ENCODE results near the gene RAPGEF1. TPM values are rescaled to one million over a fixed set of nuclear protein-coding genes. Genes with fewer than 3 reads are reported as not detected.

RAPGEF1 gene
- total RNA-seq, 1 donor = 33.7 TPM

DNA sequence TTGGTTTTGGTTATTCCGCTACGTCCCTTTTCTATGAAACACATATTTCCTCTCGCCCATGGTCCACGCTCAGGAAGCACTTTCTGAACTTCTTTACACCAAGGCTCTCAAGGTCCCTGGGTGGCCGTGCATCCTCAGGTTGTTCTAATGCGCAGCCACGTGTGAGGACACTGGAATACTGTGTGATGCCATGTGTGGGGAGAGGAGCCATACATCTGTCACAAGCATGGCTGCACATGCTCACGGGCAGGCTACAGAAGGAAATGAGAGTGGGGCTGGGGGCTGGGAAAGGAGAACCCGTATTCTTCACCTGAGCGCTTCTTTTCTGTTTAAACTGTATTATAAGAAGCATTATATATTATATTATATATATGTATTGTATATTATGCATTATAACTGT, 157.8 kb downstream of the RAPGEF1 start:
- DNase-seq (ENCODE audit: low read depth) = no peak
- no peak overlapping the region for H3K4me3 ChIP-seq (ENCODE audit: low read depth, low read length)
- TF ChIP-seq, protein P1, sequence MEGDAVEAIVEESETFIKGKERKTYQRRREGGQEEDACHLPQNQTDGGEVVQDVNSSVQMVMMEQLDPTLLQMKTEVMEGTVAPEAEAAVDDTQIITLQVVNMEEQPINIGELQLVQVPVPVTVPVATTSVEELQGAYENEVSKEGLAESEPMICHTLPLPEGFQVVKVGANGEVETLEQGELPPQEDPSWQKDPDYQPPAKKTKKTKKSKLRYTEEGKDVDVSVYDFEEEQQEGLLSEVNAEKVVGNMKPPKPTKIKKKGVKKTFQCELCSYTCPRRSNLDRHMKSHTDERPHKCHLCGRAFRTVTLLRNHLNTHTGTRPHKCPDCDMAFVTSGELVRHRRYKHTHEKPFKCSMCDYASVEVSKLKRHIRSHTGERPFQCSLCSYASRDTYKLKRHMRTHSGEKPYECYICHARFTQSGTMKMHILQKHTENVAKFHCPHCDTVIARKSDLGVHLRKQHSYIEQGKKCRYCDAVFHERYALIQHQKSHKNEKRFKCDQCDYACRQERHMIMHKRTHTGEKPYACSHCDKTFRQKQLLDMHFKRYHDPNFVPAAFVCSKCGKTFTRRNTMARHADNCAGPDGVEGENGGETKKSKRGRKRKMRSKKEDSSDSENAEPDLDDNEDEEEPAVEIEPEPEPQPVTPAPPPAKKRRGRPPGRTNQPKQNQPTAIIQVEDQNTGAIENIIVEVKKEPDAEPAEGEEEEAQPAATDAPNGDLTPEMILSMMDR (IDR thresholded peaks at IDR 0.05; ENCODE audit: insufficient read depth, low read length) = no peak

DNA sequence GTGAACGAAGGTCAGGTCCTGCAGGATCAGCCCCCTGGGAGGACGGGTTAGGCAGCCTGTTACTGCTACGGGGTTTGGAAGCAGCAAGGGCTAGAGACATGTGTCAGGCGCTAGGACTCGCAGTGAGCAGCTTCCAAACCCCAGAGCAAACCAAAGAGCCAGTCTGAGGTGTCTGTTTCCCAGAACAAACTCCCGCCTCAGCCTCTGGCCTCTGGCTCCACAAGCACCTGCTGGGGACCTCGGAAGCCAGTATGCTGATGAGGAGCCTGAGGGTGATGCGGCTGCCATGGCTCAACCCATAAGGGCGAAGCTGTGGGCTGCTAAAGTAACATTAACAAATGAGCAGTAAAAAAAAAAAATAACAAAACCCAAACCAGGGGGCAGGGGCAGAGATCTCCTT, 159.5 kb downstream of the RAPGEF1 start:
- DNase-seq (ENCODE audit: low read depth) = no peak
- no peak overlapping the region for H3K4me3 ChIP-seq (ENCODE audit: low read depth, low read length)
- TF ChIP-seq, protein P1 (IDR thresholded peaks at IDR 0.05; ENCODE audit: insufficient read depth, low read length) = no peak

DNA sequence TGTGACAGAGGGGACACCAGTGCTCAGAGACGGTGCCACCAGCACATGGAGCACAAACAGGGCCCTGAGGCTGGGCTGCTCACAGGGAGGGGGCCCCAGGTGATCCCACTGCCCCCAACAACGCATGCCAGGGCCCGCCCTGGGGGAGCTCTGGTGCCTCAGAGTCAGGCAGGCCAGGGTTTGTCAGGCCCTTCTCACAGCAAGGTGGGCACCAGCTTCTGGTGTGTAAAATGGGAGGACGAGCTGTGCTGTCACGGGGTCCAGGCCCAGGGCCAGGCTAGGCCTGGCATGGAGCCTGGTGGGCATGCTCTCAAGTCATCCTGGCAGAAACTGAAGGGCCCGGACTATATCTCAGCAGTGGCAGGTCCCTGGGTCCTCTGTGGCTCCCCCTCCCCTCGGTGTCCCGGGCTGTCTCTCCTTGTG, 160.1 kb downstream of the RAPGEF1 start:
- no peak for DNase-seq (ENCODE audit: low read depth)
- no peak overlapping the region for H3K4me3 ChIP-seq (ENCODE audit: low read depth, low read length)
- TF ChIP-seq, protein P1 (IDR thresholded peaks at IDR 0.05; ENCODE audit: insufficient read depth, low read length) = no peak

DNA sequence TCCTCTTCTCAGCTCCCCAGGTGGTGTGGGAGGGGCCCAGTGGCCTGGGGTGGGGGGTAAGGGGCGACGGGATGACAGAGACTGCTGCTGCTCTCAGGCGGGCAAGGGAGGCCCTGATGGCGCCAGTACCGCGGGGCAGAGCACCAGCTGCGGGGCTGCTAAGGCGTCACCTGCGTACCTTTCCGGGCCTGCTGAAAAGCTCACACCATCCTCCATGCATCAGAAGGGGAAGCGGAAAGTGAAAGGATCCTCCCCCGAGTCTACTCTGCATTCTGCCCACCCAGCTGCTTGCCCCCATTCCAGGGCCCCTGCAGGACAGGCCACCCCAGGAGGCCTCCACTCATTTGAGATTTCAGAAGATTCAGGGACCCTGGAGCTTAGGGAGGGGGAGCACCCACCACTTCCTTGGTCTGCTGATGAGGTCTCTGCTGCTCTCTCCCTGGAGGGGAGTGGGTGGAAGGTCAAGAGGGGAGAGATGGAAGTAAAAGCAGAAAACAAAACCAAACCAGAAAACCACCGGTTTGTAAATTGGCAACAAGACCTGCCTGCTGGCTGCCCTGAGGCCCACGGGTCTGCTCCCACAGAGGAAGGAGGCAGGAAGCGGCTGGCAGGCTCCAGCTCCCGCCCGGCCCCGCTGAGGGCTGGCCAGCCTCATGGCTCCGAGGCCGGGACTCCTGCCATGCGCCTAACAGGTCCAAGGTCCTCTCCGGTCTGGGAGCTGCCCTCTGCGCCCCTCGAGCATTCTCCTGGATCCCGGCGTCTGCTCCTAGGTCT, 161.0 kb downstream of the RAPGEF1 start:
- TF ChIP-seq, protein P1 (IDR thresholded peaks at IDR 0.05; ENCODE audit: insufficient read depth, low read length) = no peak
- DNase-seq (ENCODE audit: low read depth) = no peak

DNA sequence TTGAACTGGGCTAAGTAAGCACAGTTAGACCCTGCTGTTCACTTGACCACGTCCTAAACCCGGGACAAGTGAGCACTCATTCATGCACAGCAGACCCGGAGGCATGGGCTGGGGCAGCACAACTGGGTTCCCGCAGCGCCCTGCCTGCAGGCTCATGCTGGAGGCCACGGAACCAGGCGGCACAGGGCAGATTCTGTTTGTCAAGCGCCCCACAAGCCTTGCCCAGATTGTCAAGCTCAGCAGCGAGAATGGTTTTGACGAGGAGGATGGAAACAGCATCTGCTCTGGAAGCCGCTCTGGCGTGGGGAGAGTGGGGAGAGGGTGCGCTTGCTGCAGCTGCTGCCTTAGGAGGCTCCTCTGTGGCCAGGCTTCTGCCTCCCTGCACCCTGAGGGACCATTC, 161.9 kb downstream of the RAPGEF1 start:
- DNase-seq (ENCODE audit: low read depth) = no peak
- TF ChIP-seq, protein P1 (IDR thresholded peaks at IDR 0.05; ENCODE audit: insufficient read depth, low read length) = no peak
- no peak overlapping the region for H3K4me3 ChIP-seq (ENCODE audit: low read depth, low read length)

More for the DNA sequence above, 161.0 kb downstream of the RAPGEF1 start:
- H3K4me3 ChIP-seq (ENCODE audit: low read depth, low read length) = no peak overlapping the region

DNA sequence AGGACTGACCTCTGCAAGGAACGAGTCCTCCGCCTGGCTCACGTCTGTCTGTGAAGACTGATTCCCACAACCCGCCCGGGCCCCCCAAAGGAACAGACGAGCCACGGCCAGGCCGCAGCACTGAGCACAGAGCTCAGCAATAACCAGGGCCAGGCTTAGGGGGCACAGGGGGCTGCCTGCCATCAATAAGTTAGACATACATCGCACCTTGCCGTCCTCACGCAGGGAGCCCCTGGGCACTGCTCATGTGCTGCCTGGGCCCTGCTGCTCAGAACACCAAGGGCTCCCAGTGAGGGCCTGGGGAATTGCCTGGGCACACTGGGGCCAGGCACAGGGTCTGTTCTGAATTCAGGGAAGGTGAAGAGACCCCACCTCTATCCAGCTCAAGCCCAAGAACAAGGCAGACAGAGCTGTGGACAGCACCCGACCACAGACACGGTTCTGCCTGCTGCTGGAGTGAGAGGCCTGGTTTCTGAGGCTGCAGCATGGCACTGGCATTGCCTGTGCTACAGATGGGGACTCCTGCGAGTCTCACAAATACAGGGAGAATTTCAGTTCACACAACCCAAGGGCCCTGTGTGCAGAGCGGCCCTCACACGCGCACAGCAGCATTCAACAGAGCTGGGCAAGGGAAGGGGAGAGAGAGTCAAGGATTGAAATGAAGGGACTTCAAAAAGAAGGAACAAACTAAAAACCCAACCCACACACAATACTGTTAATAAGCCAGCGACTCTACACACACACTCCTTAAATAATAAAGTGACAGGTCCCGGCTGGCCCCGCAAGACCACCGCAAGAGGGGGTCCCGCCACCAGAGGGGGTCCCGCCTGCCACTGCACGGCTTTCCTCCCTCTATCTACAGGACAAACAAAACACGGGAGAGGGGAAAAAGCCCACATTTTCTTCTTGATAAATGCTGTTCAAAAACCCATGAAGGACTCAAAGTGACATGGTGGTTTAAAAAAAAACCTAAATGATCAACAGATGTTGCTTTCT, 162.6 kb downstream of the RAPGEF1 start:
- no peak for DNase-seq (ENCODE audit: low read depth)
- no peak overlapping the region for H3K4me3 ChIP-seq (ENCODE audit: low read depth, low read length)
- TF ChIP-seq, protein P1 (IDR thresholded peaks at IDR 0.05; ENCODE audit: insufficient read depth, low read length) = no peak
